ENCODE data around the gene ADAMTSL4.

The ADAMTSL4 gene

GRCh38 chr1:150548632-150549495, at the start of gene ADAMTSL4:
ADAMTSL4 (plus strand) TSS chr1:150549408; CDS start chr1:150552289, 2,881 bp downstream.
- DNase-seq, result peak; percentile 64

DNA sequence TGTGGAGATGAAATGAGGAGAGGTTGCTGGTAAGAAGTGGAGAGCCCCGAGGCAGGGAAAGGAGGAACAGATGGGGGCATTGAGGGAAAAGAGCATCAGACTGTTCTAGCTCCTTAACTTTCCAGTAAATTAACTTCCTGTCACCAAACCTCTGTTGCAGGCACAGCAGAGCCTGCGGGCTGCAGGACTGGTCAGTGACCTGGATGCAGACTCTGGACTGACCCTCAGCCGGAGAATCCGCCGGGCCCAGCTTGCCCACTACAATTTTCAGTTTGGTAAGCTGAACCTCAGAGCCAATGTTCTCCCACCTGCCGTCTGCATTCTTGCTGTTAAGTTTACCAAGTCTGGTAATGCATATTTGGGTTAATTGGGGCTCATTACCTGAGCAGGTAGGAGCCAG, 43.8 kb upstream of the ADAMTSL4 start:
- no peak for DNase-seq

DNA sequence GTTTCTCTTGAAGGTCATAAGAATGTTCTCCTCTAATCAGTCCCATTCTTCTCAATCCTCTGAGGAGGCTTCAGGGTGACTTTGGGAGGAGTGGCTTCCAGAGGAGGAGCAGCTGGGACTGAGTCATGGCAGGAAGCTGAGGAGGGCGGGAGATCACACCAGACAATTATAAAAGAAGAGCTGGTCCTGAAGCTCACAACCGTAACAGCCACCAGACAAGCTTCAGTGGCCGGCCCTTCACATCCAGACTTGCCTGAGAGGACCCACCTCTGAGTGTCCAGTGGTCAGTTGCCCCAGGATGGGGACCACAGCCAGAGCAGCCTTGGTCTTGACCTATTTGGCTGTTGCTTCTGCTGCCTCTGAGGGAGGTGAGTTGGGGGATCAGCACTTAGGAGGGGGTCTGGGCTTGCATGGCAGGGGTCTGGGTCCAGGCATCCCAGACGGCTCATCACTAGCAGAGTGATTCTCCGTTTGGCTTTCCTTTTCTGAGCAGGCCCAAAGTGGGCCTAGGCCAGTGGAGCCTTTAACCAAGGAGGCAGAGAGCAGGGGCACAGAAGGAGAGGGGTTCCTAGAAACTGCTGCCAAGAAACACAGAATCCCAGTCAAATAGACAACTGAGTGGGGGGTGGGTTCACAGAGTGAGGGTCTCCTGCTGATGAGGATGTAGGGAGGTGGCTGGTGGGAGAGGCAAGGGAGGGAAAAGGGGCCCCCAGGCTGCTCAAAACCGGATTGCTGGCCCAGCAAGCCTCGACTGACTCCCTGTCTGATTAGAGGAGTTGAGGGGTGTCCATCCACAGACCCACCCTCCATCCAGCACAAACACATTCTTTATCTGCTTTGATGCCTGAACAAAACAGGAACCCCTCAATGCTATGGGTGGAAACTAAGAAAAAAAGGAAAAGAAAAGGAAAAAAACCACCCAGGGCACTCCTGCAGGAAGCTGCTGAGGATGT, 41.0 kb upstream of the ADAMTSL4 start, which contains the start of gene ECM1:
ECM1 (plus strand) TSS at position 198 of the 953 bp plus-strand sequence; CDS start at position 299, 101 bp downstream.
- peak; percentile 65 to 67 for DNase-seq

DNA sequence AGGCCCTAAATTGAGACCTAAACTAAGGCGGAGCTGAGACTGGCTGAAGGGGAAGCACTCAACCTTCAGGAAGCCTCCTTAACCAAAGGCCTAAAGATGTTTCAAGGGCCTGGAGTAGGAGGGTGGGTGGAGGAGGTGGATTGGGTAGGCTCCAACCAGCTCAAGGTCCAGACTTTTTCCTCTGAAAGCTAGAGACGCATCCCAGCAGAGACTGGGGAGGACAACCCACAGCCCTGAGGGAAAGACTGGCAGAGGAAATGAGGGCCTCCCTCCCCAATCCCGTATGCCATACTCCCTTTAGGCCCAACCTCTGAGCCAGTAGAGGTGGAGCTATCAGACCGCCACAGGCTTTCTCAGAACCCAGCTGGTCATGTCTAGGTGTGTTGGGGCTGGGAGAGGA, 40.2 kb upstream of the ADAMTSL4 start:
- no peak for DNase-seq

DNA sequence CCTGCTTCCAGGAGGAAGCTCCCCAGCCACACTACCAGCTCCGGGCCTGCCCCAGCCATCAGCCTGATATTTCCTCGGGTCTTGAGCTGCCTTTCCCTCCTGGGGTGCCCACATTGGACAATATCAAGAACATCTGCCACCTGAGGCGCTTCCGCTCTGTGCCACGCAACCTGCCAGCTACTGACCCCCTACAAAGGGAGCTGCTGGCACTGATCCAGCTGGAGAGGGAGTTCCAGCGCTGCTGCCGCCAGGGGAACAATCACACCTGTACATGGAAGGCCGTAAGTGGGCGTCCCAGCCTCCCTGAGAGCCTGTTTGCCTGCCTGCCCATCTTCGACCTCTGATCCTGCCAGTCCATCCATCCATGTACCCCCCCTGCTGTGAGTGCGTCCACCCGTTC, 37.7 kb upstream of the ADAMTSL4 start:
- DNase-seq, result no peak

DNA sequence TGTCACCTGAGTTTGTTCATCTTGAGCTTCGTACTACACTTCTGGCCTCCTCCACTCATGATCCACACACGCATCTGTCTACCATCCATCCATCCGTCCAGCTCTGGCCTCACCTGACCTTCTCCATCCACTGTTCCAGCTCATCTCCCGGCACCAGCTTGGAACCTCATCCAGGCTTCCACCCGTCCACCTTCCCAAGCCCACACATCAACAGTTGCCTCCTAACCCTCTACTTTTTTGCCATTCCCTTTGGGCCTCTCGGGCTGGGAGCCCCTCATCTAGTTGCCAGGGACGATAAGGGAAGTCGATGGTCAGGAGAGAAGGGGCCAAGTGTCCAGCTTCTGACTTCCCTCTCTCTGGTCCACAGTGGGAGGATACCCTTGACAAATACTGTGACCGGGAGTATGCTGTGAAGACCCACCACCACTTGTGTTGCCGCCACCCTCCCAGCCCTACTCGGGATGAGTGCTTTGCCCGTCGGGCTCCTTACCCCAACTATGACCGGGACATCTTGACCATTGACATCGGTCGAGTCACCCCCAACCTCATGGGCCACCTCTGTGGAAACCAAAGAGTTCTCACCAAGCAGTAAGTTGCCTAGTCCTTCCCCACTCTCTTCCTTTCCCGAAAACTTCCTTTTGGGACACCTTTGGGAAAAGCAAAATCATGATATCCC, 37.1 kb upstream of the ADAMTSL4 start:
- DNase-seq, result no peak

DNA sequence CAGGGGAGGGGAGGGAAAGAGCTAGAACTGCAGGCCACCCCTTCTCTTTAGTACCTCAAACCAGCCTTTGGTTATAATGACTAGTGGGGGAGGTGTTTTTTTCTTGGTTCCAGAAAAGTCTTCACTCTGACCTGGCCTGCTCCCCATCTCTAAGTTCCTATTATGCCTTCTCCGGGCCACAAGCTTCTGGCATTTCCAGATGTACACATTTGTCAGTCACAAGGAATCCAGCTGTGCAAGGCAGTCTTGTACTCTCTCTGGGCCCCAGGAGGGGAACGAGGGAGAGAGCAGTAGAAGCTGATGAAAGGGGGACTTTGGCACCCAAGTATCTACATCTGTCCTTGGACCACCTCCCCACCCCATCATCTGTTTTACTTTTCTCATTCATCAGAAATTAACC, 36.4 kb upstream of the ADAMTSL4 start:
- DNase-seq, result no peak

GRCh38 chr1:150513351-150513791, 35.8 kb upstream of the ADAMTSL4 start:
- DNase-seq, result no peak

DNA sequence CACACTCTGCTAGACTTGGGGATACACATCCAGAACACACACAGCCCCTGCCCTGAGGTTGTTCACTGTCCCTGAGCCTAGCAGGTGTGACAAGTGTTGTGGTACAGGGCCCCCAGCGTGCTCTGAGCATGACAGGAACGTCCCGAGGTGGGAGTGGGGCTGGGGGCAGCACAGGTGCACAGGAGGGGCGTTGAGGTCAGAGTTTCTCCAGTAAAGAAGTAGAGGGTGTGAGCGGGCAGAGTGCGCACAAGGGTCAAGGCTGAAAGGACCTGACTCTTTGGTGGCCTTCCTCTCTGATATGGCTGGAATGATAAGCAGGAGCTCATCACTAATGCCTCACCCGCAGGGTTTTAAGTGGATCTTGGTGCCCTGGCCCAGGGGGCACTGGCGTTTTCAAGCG, 34.9 kb upstream of the ADAMTSL4 start:
- DNase-seq, result no peak

DNA sequence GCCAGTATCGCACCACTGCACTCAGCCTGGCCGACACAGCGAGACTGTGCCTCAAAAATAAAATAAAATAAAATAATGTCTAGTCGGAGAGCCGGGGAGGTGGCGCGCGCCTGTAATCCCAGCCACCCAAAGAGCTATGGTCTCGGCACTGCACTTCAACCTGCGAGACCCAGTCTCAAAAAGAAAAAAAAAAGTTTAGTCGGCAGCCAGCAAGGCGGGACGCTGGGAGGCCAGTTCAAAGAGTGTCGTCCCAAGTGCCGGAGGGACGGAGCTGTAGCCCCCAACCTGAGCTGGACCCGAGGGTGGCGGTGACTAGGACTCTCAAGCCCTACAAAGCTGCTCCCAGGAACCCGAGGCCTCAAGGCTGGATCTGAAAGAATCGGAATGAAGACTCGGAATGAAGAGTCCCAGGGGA, 34.3 kb upstream of the ADAMTSL4 start:
- DNase-seq, result no peak

- DNase-seq, result peak; percentile 93 to 95
Measured at GRCh38 chr1:150515328-150516049, 33.7 kb upstream of the ADAMTSL4 start, which contains the start of gene FALEC. FALEC (plus strand) TSS chr1:150515752.

DNA sequence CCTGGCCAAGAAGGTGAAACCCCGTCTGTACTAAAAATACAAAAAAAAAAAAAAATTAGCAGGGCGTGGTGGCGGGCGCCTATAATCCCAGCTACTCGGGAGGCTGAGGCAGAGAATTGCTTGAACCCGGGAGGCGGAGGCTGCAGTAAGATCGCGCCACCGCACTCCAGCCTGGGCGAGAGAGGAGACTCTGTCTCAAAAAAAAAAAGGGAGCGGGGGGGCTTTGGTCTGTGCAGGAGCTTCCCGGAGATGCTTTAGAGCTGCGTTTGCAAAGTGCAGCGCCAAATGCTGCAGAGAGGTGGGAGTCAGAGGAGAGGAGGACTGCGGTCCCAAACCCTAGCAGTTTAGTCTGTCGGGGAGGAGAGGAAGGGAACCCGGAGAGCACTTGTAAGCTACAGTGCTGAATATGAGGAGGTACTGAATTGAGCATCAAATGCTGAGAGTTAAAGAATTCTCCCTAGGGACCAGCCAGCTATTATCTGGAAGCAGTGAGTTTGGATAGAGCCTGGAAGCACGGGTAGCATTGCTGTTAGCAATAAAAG, 33.1 kb upstream of the ADAMTSL4 start:
- DNase-seq, result peak in 1 of 2 donors; percentile 6

DNA sequence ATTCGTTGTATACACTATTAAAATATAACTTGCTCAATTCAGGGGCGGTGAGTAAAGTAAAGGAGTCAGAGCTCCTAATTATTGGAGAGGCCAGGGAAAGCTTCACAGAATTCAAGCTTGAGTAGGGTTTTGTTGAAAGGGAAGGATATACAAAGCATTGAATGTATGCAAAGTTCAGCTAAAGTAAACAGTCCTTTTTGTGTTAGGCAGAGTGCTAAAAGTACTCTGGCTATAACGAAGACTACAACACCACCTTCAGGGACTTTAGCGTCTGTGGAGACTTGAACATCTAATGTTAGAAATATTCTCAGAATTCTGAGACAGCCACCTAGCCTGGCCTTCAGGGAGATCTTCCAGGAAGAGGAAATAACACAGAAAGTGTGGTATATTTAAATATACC, 32.6 kb upstream of the ADAMTSL4 start:
- DNase-seq, result peak in 1 of 2 donors; percentile 1

DNA sequence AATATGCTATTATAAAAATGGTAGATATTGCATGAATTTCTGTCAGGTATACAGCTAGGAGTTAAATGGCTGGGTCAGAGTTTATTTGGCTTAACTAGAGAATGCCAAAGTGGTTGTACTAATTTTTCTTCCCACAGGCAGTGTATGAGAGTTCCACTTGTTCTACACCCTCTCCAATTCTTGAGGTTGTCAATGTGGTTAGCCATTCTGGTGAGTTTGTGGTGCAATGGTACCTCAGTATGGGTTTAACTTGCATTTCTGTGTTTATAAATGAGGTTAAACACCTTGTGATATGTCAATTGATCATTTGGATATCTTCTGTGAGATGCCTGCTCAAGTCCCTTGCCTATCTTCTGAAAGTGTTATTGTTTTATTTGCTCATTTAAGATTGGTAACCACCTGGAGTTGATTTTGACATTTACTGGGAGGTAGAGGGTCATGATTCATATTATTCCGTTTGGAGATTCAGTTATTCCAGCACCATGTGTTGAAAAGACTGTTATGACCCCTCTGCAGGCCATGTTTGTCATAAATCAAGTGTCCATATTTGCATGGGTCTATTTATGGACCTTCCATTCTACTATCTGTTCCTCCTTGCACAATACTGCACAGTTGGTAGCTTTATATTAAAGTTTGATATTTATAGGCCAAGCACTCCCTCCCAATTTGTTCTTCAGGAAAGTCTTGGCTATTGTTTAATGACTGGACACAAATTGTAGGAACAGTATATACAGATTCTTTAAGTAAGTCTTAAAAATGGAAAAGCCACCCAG, 27.8 kb upstream of the ADAMTSL4 start:
- DNase-seq, result no peak

- DNase-seq, result no peak
Measured at GRCh38 chr1:150525348-150525747, 23.9 kb upstream of the ADAMTSL4 start.

- no peak for DNase-seq
Measured at GRCh38 chr1:150528196-150528595, 21.0 kb upstream of the ADAMTSL4 start.

- no peak for DNase-seq
Measured at GRCh38 chr1:150529017-150529416, 20.2 kb upstream of the ADAMTSL4 start.

DNA sequence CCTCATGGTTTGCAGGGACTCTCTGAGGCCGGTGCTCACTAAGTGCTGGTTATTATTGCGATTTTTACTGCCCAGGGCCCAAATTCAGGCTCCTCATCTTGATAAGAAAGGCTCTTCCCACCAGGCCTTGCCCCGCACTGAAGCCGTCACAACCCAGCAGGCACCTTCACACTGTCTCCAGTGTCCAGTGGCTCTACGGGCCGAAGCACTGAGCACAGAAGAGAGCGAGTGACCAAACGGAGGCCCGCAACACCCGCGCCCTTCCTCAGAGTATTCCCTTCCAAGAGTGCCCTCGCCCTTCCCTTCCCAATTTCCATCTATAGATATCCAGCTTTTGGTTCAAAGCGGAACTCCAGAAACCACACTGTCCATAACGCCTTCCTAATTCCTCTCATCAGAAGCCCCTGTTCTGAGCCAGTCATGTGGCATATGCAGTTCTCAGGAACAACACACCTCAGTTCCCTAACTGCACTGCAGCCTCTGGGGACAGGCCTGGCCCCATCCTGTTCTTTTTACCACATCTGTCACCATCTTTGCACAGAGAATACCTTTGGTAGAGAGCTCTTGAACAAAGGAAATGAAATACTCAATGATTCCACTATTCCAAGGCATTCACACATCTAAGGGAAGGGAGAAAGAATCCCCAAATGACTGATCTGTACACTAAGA, 18.6 kb upstream of the ADAMTSL4 start:
- no peak for DNase-seq

GRCh38 chr1:150532860-150533259, 16.3 kb upstream of the ADAMTSL4 start:
- DNase-seq, result no peak

DNA sequence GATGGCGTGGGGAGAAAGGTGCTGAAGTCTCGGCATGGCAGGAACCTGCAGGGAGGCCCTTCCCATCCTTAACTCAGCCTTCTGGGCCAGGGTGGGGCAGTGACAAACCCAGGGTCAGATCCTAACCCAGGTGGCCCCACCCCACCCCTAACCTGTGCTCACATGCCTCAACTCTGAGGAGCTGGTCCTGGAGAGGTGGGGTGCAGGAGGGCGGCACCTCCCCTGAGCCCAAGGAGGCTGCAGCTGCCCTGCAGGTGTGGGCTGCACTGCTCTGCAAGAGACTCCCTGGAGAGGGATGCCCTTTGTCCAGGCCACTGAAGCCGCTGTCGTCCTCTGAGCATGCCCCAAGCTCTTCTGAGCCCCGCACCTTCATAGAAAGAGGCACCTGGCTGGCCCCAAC, 15.2 kb upstream of the ADAMTSL4 start:
- DNase-seq, result no peak

Measured in inflammatory macrophage treated with lipopolysaccharide for 1 hour (primary cell).